HCT116 (cell line): Measurements from ENCODE around the gene TACC2. TPM values are rescaled to one million over a fixed set of nuclear protein-coding genes. Genes with fewer than 3 reads are reported as not detected.

ENCODE experiments used
- ATAC-seq: fragments of 200-7000 bp; cut with Tn5 transposase; 2 replicates; pipeline ENCODE4 v1.9.1; 2020; ENCODE audit warnings: mild to moderate bottlenecking, moderate library complexity
- BruUV-seq: library from RNA; stranded (reverse); fragments of 400-500 nt; replicated peaks from 2 replicates; lab custom pipeline; 2021; lab: Mats Ljungman, UMichigan
- CTCF ChIA-PET: fragments of 300-600 bp; sonication (Branson Sonifier 250); formaldehyde crosslinking; loops from one replicate; lab custom pipeline; 2021; ENCODE audit warnings: antibody characterized with exemption; lab: Charles Lee
- POLR2A ChIA-PET: fragments of 300-600, 350-600 bp; sonication (Branson Sonifier 250); formaldehyde crosslinking; loops from one replicate; lab custom pipeline; 2021; ENCODE audit warnings: antibody characterized with exemption; lab: Charles Lee
- RAD21 ChIA-PET, 2 experiments: fragments of 300-600 bp; sonication (Branson Sonifier 250); formaldehyde crosslinking; loops; one replicate each; lab custom pipeline; 2023; ENCODE audit warnings: low total read pairs in 2 of 2; ENCODE audit not compliant: uncharacterized antibody in 2 of 2, unreplicated experiment in 2 of 2, low non-redundant PET in 1 of 2; lab: Charles Lee
- DNase-seq: peaks from one replicate; pipeline ENCODE4 v3.0.0-alpha.2; 2010; ENCODE audit warnings: low read depth, low spot score
- H2AFZ ChIP-seq: fragments of 200-600 bp; shearing (Covaris generic), sonication (generic); 2 replicates; pipeline ENCODE4 v1.6.1; 2017; ENCODE audit warnings: low read depth, mixed run types, mixed read lengths, antibody characterized with exemption, low read length; ENCODE audit not compliant: poor library complexity, severe bottlenecking
- H3K27ac ChIP-seq: 2 replicates; pipeline ENCODE4 v1.5.1; 2012; ENCODE audit warnings: low read depth, low read length
- H3K27me3 ChIP-seq: fragments of 200-600 bp; sonication (generic); 2 replicates; pipeline ENCODE4 v1.6.1; 2016; ENCODE audit warnings: mixed run types, low read length, mixed read lengths; ENCODE audit not compliant: insufficient read depth
- H3K36me3 ChIP-seq, 2 experiments: fragments of 200-500 bp in 1 of 2; fragments of 200-600 bp in 1 of 2; sonication (Bioruptor generic) in 1 of 2; sonication (generic) in 1 of 2; 2 replicates each; pipeline versions ENCODE4 v1.5.1 to v1.6.1; 2014 to 2016; ENCODE audit warnings: low read length in 2 of 2, inconsistent platforms in 1 of 2, mixed read lengths in 1 of 2, mixed run types in 1 of 2; ENCODE audit not compliant: insufficient read depth in 2 of 2, control insufficient read depth in 1 of 2
- H3K4me1 ChIP-seq, 2 experiments: fragments of 200-600 bp in 1 of 2; sonication (generic) in 1 of 2; 2 replicates each; pipeline versions ENCODE4 v1.5.1 to v1.6.1; 2012 to 2017; ENCODE audit warnings: low read length in 2 of 2, inconsistent platforms in 1 of 2, mild to moderate bottlenecking in 1 of 2, mixed read lengths in 1 of 2, mixed run types in 1 of 2, moderate library complexity in 1 of 2; ENCODE audit not compliant: insufficient read depth in 2 of 2, control insufficient read depth in 1 of 2
- H3K4me2 ChIP-seq: fragments of 200-600 bp; sonication (generic); 2 replicates; pipeline ENCODE4 v1.6.1; 2017; ENCODE audit warnings: mixed run types, low read length, mixed read lengths
- H3K4me3 ChIP-seq, 2 experiments: fragments of 200-600 bp in 1 of 2; sonication (generic) in 1 of 2; replicated peaks in 1 of 2; 2 replicates each; pipeline ENCODE4 v1.5.1; 2011 to 2016; ENCODE audit warnings: low read length in 2 of 2, control low read depth in 1 of 2, low read depth in 1 of 2, mild to moderate bottlenecking in 1 of 2, mixed read lengths in 1 of 2, mixed run types in 1 of 2
- H3K79me2 ChIP-seq: fragments of 200-600 bp; sonication (generic); 2 replicates; pipeline ENCODE4 v1.6.1; 2017; ENCODE audit warnings: mild to moderate bottlenecking, mixed run types, low read length, moderate library complexity, mixed read lengths; ENCODE audit not compliant: insufficient read depth
- H3K9ac ChIP-seq: fragments of 200-600 bp; sonication (generic); 2 replicates; pipeline ENCODE4 v1.6.1; 2016; ENCODE audit warnings: low read length, mixed read lengths
- H3K9me2 ChIP-seq: fragments of 200-600 bp; sonication (generic), shearing (Covaris generic); 2 replicates; pipeline ENCODE4 v1.6.1; 2017; ENCODE audit warnings: mixed run types, mild to moderate bottlenecking, moderate library complexity; ENCODE audit not compliant: insufficient read depth
- H3K9me3 ChIP-seq, 2 experiments: fragments of 200-500 bp in 1 of 2; fragments of 200-600 bp in 1 of 2; sonication (Bioruptor generic) in 1 of 2; sonication (generic) in 1 of 2; 2 replicates each; pipeline ENCODE4 v1.6.1; 2014 to 2017; ENCODE audit warnings: low read length in 2 of 2, mixed read lengths in 2 of 2, inconsistent platforms in 1 of 2, low read depth in 1 of 2, mild to moderate bottlenecking in 1 of 2, mixed run types in 1 of 2, moderate library complexity in 1 of 2; ENCODE audit not compliant: control insufficient read depth in 1 of 2, insufficient read depth in 1 of 2
- H4K20me1 ChIP-seq: fragments of 200-600 bp; sonication (generic), shearing (Covaris generic); 2 replicates; pipeline ENCODE4 v1.6.1; 2017; ENCODE audit warnings: mixed run types, mild to moderate bottlenecking, moderate library complexity; ENCODE audit not compliant: insufficient read depth
- CBX3 ChIP-seq: IDR thresholded peaks from 2 replicates; pipeline ENCODE4 v1.6.1; 2012; ENCODE audit warnings: low read depth
- ELF1 ChIP-seq: IDR thresholded peaks from 2 replicates; pipeline ENCODE4 v1.6.1; 2012; ENCODE audit warnings: low read depth, borderline replicate concordance
- EZH2 ChIP-seq: fragments of 200-600 bp; sonication (generic); IDR thresholded peaks from 2 replicates; pipeline ENCODE4 v1.6.1; 2017; ENCODE audit warnings: antibody characterized with exemption, mixed run types
- EZH2phosphoT487 ChIP-seq: fragments of 200-600 bp; IDR thresholded peaks from 2 replicates; pipeline ENCODE4 v1.6.1; 2018; ENCODE audit warnings: antibody characterized with exemption, borderline replicate concordance
- POLR2AphosphoS5 ChIP-seq: IDR thresholded peaks from 2 replicates; pipeline ENCODE4 v1.6.1; 2011; ENCODE audit warnings: mild to moderate bottlenecking, low read depth, low read length, moderate library complexity
- RAD21 ChIP-seq: IDR thresholded peaks from 2 replicates; pipeline ENCODE4 v1.6.1; 2012; ENCODE audit warnings: low read depth, mild to moderate bottlenecking
- SIN3A ChIP-seq: IDR thresholded peaks from 2 replicates; pipeline ENCODE4 v1.6.1; 2012; ENCODE audit warnings: low read depth
- SRF ChIP-seq: IDR thresholded peaks from 2 replicates; pipeline ENCODE4 v1.6.1; 2012; ENCODE audit warnings: low read depth
- TCF7L2 ChIP-seq: IDR thresholded peaks from 2 replicates; pipeline ENCODE4 v1.7.0; 2011; ENCODE audit warnings: borderline replicate concordance, inconsistent platforms; ENCODE audit not compliant: insufficient read depth, insufficient read length; ENCODE audit errors: extremely low read depth
- ZBTB33 ChIP-seq: IDR thresholded peaks from 2 replicates; pipeline ENCODE4 v1.6.1; 2011; ENCODE audit warnings: mild to moderate bottlenecking, low read length, moderate library complexity; ENCODE audit not compliant: insufficient replicate concordance; ENCODE audit errors: extremely low read depth
- ZNF274 ChIP-seq: fragments of 200-500 bp; sonication (Bioruptor generic); IDR thresholded peaks from 2 replicates; pipeline ENCODE4 v1.6.1; 2014; ENCODE audit warnings: mild to moderate bottlenecking, low read depth, low read length, inconsistent platforms
- intact Hi-C: fragments of 100-400 bp; cut with micrococcal nuclease; formaldehyde crosslinking; loops from 2 replicates; pipeline ENCODE4 v1.10.0; 2022
- total RNA-seq: library from RNA; stranded (reverse); gene quantifications from one replicate; pipeline ENCODE4 v1.2.1, GENCODE V29; 2021; ENCODE audit not compliant: unreplicated experiment

TACC2 gene
- total RNA-seq, 1 experiment from 2014 or later = 38.6 TPM

GRCh38 chr10:122055252-122055651 lies 66.3 kb downstream of the TACC2 start:
- peaks cover 25 to 34% of the 10 kb centered on the region in 2 experiments for H3K4me1 ChIP-seq
- CTCF ChIA-PET = interaction anchor here (1.0 to 1.5 kb wide), 2 partner anchors 11 to 87 kb away, joined by 3 read pairs; no protein-coding TSS in a partner anchor
- no TSS peak for BruUV-seq
- H3K9me3 ChIP-seq = no peaks in the 10 kb centered on the region
- H4K20me1 ChIP-seq = no peaks in the 10 kb centered on the region
- no peak overlapping the region for H3K4me2 ChIP-seq
- intact Hi-C loops = no loop called here
- H3K79me2 ChIP-seq = no peaks in the 10 kb centered on the region
- H3K9ac ChIP-seq = no peak overlapping the region
- H3K27me3 ChIP-seq = no peaks in the 10 kb centered on the region
- no peak for TF ChIP-seq EZH2
- TF ChIP-seq ZNF274 = no peak
- no peak for TF ChIP-seq SIN3A
- no peak for TF ChIP-seq RAD21
- no peak for TF ChIP-seq ELF1
- no peak for TF ChIP-seq TCF7L2
- no peak for TF ChIP-seq SRF
- no peak for TF ChIP-seq POLR2AphosphoS5
- TF ChIP-seq ZBTB33 = no peak
- no peak for TF ChIP-seq CBX3
- no peak for TF ChIP-seq EZH2phosphoT487
- DNase-seq = no peak
- H3K4me3 ChIP-seq = no peak overlapping the region
- no peak overlapping the region for H3K27ac ChIP-seq
- RAD21 ChIA-PET = no interaction called here
- ATAC-seq = no peak
- POLR2A ChIA-PET = no interaction called here
- H3K36me3 ChIP-seq = no peaks in the 10 kb centered on the region
- H2AFZ ChIP-seq = no peak overlapping the region
- no peaks in the 10 kb centered on the region for H3K9me2 ChIP-seq
